H1 (cell line): Measurements from ENCODE around the gene NUP188. TPM values are rescaled to one million over a fixed set of nuclear protein-coding genes. Genes with fewer than 3 reads are reported as not detected.
A peak's percentile ranks its signal among the peaks of the same experiment; 100 is the strongest.

ENCODE experiments used
- ASH2L ChIP-seq: fragments of 200-600, 300-600 bp; sonication (generic); IDR thresholded peaks from one replicate; pipeline ENCODE4 v1.7.1; 2017; ENCODE audit warnings: low read length
- CBX8 ChIP-seq: fragments of 300-800, 300-1000 bp; sonication (generic); IDR thresholded peaks from 2 replicates; pipeline ENCODE4 v1.7.1; 2016; ENCODE audit warnings: low read depth, low read length, borderline replicate concordance
- CEBPB ChIP-seq: IDR thresholded peaks from 2 replicates; pipeline ENCODE4 v1.6.1; 2012; ENCODE audit warnings: low read depth, low read length
- EGR1 ChIP-seq: IDR thresholded peaks from 2 replicates; pipeline ENCODE4 v1.6.1; 2011; ENCODE audit warnings: low read depth, low read length, borderline replicate concordance
- FOSL1 ChIP-seq: IDR thresholded peaks from 2 replicates; pipeline ENCODE4 v1.6.1; 2011; ENCODE audit warnings: mild to moderate bottlenecking, low read depth, low read length, moderate library complexity; ENCODE audit not compliant: insufficient read depth
- HDAC2 ChIP-seq, 2 experiments: fragments of 300-600 bp in 1 of 2; sonication (generic) in 1 of 2; IDR thresholded peaks; 2 replicates each; pipeline ENCODE4 v1.6.1; 2011 to 2012; ENCODE audit warnings: low read depth in 2 of 2, low read length in 2 of 2, mild to moderate bottlenecking in 2 of 2, moderate library complexity in 2 of 2, borderline replicate concordance in 1 of 2, inconsistent platforms in 1 of 2
- HDAC6 ChIP-seq: IDR thresholded peaks from one replicate; pipeline ENCODE4 v1.7.1; 2012; ENCODE audit warnings: low read depth, mild to moderate bottlenecking, inconsistent platforms, low read length, moderate library complexity
- NANOG ChIP-seq: IDR thresholded peaks from 2 replicates; pipeline ENCODE4 v1.6.1; 2011; ENCODE audit warnings: low read length, low read depth, mild to moderate bottlenecking, inconsistent platforms; ENCODE audit not compliant: insufficient read depth, poor library complexity, severe bottlenecking
- PHF8 ChIP-seq: fragments of 200-600 bp; sonication (generic); conservative IDR thresholded peaks from 2 replicates; pipeline ENCODE4 v1.7.1; 2012; ENCODE audit warnings: low read depth, mild to moderate bottlenecking, inconsistent platforms, low read length, moderate library complexity
- POLR2A ChIP-seq, 2 experiments: IDR thresholded peaks; 1 replicate in 1 of 2; 2 replicates in 1 of 2; pipeline ENCODE4 v1.6.1; 2011; ENCODE audit warnings: low read depth in 2 of 2, low read length in 2 of 2, mild to moderate bottlenecking in 2 of 2; ENCODE audit errors: control extremely low read depth in 1 of 2
- RAD21 ChIP-seq, 2 experiments: IDR thresholded peaks in 1 of 2; conservative IDR thresholded peaks in 1 of 2; 2 replicates each; pipeline ENCODE4 v1.6.1; 2011; ENCODE audit warnings: low read depth in 2 of 2, low read length in 2 of 2, improper control_type of control experiment in 1 of 2, inconsistent platforms in 1 of 2, mild to moderate bottlenecking in 1 of 2, moderate library complexity in 1 of 2
- SP1 ChIP-seq: IDR thresholded peaks from 2 replicates; pipeline ENCODE4 v1.6.1; 2011; ENCODE audit warnings: low read depth, low read length
- SRF ChIP-seq: IDR thresholded peaks from 2 replicates; pipeline ENCODE4 v1.6.1; 2011; ENCODE audit warnings: mild to moderate bottlenecking, low read depth, low read length, moderate library complexity
- SUZ12 ChIP-seq: fragments of 200-600 bp; sonication (generic); IDR thresholded peaks from 2 replicates; pipeline ENCODE4 v1.6.1; 2012; ENCODE audit warnings: mild to moderate bottlenecking, inconsistent platforms, low read length, moderate library complexity, mixed read lengths
- TAF1 ChIP-seq: IDR thresholded peaks from 2 replicates; pipeline ENCODE4 v1.6.1; 2011; ENCODE audit warnings: mild to moderate bottlenecking, low read depth, low read length
- TAF7 ChIP-seq: optimal IDR thresholded peaks from 2 replicates; pipeline ENCODE3; 2011; ENCODE audit warnings: low read depth, mild to moderate bottlenecking, inconsistent platforms, low read length, moderate library complexity, borderline replicate concordance
- TBP ChIP-seq: IDR thresholded peaks from 2 replicates; pipeline ENCODE4 v1.6.1; 2011; ENCODE audit warnings: low read depth, low read length, improper control_type of control experiment
- YY1 ChIP-seq: IDR thresholded peaks from 2 replicates; pipeline ENCODE4 v1.6.1; 2011; ENCODE audit warnings: low read depth, mild to moderate bottlenecking, low read length
- polyA plus RNA-seq, 7 experiments: library from polyadenylated mRNA; depleted of rRNA in 3 of 7; stranded (reverse) in 5 of 7; unstranded in 2 of 7; fragments of >200 nt in 5 of 7; fragments of 200-250 nt in 2 of 7; gene quantifications; 1 replicate in 5 of 7; 2 replicates in 1 of 7; 4 replicates in 1 of 7; pipeline versions ENCODE4 v1.2.1 to v1.2.3, GENCODE V29; 2011 to 2013; ENCODE audit warnings: missing spikeins in 2 of 7, mixed read lengths in 2 of 7
- total RNA-seq: library from RNA; stranded (reverse); fragmentation: NEBNext Ultra II Directional; extraction: Animal tissue kit (Norgen Biotek cat#: 25700); gene quantifications from 2 replicates; pipeline ENCODE4 v1.2.1, GENCODE V29; 2021
- TF ChIP-seq, protein P1 (sequence below), 3 experiments: IDR thresholded peaks; 1 replicate in 2 of 3; 2 replicates in 1 of 3; pipeline versions ENCODE4 v1.5.1 to v1.6.1; 2011; ENCODE audit warnings: low read length in 3 of 3, mild to moderate bottlenecking in 3 of 3, inconsistent platforms in 2 of 3, low read depth in 1 of 3, moderate library complexity in 1 of 3; ENCODE audit not compliant: insufficient read depth in 1 of 3; ENCODE audit errors: control extremely low read depth in 1 of 3
- TF ChIP-seq, protein P2 (sequence below): IDR thresholded peaks from 2 replicates; pipeline ENCODE4 v1.6.1; 2012; ENCODE audit warnings: inconsistent platforms

The NUP188 gene
- total and polyA plus RNA-seq, 2 of the 8 experiments (the other 6 are each of a cell fraction or from before 2014, with no cell fraction given), result 90.1 to 111 TPM

DNA sequence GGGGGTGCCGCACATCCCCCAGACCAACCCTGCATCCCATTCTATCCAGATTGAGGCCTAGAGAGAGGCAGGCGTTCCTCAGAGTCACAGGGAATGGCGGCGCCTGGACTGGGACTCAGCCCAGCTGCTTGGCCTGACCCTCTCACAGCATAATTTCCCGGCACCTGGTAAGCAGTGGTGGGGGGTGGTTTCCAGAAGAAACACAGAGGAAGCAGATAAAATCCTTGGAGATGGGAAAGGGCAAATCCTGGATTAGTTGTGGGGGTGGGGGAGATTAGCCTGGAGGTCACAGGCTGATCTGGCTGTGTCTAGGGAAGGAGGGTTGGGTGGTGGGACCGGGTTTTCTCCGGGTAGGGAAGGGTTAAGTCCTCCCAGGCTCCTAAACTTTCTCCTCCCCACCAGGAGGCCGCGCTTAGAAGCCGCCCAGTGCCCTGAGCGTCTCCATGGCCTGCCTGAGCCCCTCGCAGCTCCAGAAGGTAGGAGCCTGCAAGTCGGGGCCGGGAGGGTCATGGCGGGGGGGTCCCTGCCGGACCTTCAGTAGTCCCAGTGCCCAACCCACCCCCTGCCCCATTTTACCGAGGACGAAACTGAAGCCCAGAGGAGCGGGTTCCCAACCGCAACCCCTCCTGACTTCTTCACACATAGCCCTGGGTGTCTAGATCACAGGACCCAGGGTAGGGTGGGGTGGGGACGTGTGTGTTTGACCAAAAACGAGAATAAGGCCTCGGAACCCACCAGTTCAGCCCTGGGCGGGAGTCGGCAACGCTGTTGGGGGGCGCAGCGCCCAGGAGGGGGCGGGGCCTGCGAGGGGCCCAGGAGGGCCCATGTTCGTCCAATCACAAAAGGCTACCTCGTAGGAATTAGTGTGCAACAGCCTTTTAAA, 25.4 kb upstream of the NUP188 start (continued):
- TF ChIP-seq, protein P1, sequence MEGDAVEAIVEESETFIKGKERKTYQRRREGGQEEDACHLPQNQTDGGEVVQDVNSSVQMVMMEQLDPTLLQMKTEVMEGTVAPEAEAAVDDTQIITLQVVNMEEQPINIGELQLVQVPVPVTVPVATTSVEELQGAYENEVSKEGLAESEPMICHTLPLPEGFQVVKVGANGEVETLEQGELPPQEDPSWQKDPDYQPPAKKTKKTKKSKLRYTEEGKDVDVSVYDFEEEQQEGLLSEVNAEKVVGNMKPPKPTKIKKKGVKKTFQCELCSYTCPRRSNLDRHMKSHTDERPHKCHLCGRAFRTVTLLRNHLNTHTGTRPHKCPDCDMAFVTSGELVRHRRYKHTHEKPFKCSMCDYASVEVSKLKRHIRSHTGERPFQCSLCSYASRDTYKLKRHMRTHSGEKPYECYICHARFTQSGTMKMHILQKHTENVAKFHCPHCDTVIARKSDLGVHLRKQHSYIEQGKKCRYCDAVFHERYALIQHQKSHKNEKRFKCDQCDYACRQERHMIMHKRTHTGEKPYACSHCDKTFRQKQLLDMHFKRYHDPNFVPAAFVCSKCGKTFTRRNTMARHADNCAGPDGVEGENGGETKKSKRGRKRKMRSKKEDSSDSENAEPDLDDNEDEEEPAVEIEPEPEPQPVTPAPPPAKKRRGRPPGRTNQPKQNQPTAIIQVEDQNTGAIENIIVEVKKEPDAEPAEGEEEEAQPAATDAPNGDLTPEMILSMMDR (IDR thresholded peaks at IDR 0.05; ENCODE audit: control extremely low read depth in 1 of 3, insufficient read depth in 1 of 3, low read depth in 1 of 3, low read length in 3 of 3), result no peak
- no peak for TF ChIP-seq NANOG
- TF ChIP-seq RAD21 (IDR thresholded peaks at IDR 0.05 in 1 of 2, conservative IDR thresholded peaks at IDR 0.05 in 1 of 2; ENCODE audit: low read depth in 2 of 2, low read length in 2 of 2), result no peak; a peak in 1 of 4 replicates
- 0 out of 2 replicates have a peak, but pooled peaks have one; percentile 7 for TF ChIP-seq SP1
- TF ChIP-seq, protein P2, sequence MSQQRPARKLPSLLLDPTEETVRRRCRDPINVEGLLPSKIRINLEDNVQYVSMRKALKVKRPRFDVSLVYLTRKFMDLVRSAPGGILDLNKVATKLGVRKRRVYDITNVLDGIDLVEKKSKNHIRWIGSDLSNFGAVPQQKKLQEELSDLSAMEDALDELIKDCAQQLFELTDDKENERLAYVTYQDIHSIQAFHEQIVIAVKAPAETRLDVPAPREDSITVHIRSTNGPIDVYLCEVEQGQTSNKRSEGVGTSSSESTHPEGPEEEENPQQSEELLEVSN, result no peak
- peak; percentile 48 for TF ChIP-seq TAF7
- TF ChIP-seq HDAC6, result no peak
- peak; percentile 48; the same call in 1 of the 2 replicates for TF ChIP-seq PHF8
- TF ChIP-seq FOSL1, result no peak
- no peak for TF ChIP-seq SUZ12
- 0 out of 2 replicates have a peak, but pooled peaks have one; percentile 21 for TF ChIP-seq YY1
- no peak for TF ChIP-seq EGR1
- TF ChIP-seq CBX8, result no peak
- TF ChIP-seq TBP, result 0 out of 2 replicates have a peak, but pooled peaks have one; percentile 8
- TF ChIP-seq CEBPB, result no peak
- no peak for TF ChIP-seq SRF
- TF ChIP-seq POLR2A (IDR thresholded peaks at IDR 0.05; ENCODE audit: control extremely low read depth in 1 of 2, low read depth in 2 of 2, low read length in 2 of 2), result peak in 1 of 2 experiments; percentile 58; a peak in 1 of 3 replicates
- TF ChIP-seq TAF1, result peak; percentile 51
- no peak for TF ChIP-seq ASH2L
- TF ChIP-seq HDAC2 (IDR thresholded peaks at IDR 0.05; ENCODE audit: borderline replicate concordance in 1 of 2, low read depth in 2 of 2, low read length in 2 of 2), result no peak
